HG03342 (cell line): ENCODE results near the gene ARHGAP1.

Source experiments
- ATAC-seq: cut with Tn5 transposase; IDR thresholded peaks from one replicate; pipeline ENCODE4 v1.9.1; 2021; ENCODE audit warnings: mild to moderate bottlenecking, moderate library complexity; ENCODE audit not compliant: unreplicated experiment

ARHGAP1 gene

GRCh38 chr11:46700241-46701077 lies at the start of gene ARHGAP1, which contains the start of gene ZNF408:
Gene ARHGAP1 (minus strand): TSS chr11:46700619. CDS start chr11:46696107, 4,512 bp downstream.
Gene ZNF408 (plus strand): TSS chr11:46701031. CDS start chr11:46701048, 17 bp downstream.
- ATAC-seq: peak; percentile 83

GRCh38 chr11:46747150-46747549 lies 46.7 kb upstream of the ARHGAP1 start:
- ATAC-seq: no peak

DNA sequence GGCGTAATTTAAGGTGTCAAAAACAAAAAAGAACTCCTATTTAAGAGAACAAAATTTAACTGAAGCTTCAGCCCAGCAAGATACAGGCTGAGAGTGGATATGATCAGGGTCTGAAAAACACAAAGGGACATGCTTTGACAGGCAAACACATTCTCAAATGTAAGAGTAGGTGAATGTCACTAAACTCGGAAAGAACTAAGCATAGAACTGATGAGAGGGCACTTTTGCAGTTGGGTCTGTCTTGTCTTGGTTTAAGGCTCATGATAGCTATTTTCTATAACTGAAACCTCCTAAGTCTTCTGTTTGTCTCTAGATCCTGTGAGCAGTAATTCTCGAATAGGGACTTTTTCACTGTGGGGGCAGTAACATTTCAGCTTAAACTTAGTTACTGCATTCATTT lies 45.6 kb upstream of the ARHGAP1 start:
- ATAC-seq: no peak

- no peak for ATAC-seq
Measured at GRCh38 chr11:46745328-46745727, 44.9 kb upstream of the ARHGAP1 start.

- no peak for ATAC-seq
Measured at GRCh38 chr11:46743693-46744339, 43.4 kb upstream of the ARHGAP1 start.

DNA sequence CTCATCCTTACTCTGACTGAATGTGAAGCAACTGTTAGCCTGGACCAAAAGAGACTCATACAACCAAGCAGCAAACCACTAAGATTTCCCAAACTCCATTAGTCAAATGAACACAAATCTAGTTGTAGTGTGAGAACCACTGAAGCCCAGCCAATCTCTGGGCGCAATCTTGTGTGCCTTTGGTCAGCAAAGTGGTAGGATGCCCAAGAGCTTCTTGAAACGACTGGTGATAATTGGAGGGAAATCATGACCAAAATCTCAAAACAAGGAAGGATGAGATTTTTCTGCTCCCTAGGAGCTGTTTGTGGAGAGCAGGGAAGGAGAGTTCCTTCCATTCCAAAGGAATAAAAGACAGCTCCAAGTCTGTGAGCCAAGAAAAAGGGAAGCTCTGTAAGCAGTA lies 42.6 kb upstream of the ARHGAP1 start:
- ATAC-seq: no peak

GRCh38 chr11:46741600-46742484 lies 41.4 kb upstream of the ARHGAP1 start:
- ATAC-seq: no peak

GRCh38 chr11:46738887-46739286 lies 38.5 kb upstream of the ARHGAP1 start:
- no peak for ATAC-seq

DNA sequence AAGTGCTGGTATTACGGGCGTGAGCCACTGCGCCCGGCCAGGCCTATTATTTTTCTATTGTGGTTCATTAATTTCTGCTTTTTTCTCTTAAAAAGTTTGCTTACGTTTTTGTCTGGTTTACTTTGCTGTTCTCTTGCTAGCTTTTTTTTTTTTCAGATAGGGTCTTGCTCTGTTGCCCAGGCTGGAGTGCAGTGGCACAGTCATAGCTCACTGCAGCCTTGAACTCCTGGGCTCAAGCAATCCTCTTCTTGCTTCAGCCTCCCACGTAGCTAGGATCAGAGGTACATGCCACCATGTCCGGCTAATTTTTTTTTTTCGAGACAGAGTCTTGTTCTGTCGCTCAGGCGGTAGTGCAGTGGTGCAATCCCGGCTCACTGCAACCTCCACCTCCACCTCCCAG lies 37.3 kb upstream of the ARHGAP1 start:
- no peak for ATAC-seq

DNA sequence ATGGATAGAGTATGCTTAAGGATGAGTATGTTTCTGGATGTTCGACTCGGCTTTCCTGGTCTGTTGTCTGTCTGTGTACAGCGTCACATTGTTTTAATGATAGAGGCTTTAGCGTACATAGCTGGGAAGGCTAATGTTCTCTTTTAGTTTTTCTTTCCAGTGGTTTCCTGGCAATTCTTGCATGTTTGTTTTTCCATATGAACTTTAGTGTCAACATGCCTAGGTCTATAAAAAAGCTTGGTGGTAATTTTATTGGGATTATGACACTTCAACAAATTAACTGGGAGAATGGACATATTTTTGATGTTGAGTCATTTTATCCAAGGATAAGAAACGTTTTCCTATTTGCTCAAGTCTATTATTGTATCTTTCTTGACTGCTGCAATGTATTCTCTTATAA lies 36.2 kb upstream of the ARHGAP1 start:
- no peak for ATAC-seq

DNA sequence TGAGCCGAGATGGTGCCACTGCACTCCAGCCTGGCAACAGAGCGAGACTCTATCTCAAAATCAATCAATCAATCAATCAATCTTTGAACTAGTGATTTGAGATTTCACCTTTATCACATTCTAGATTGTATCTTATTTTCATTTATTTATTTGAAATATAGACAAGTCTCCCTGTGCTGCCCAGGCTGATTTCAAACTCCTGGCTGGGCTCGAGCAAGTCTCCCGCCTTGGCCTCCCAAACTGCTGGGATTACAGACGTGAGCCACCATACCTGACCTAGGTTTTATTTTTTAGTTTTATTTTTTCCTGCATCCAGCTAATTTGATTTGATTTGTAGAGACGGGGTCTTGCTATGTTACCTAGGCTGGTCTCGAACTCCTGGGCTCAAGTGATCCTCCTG lies 35.7 kb upstream of the ARHGAP1 start:
- ATAC-seq: no peak

- no peak for ATAC-seq
Measured at GRCh38 chr11:46733234-46733633, 32.8 kb upstream of the ARHGAP1 start.

GRCh38 chr11:46731545-46731944 lies 31.1 kb upstream of the ARHGAP1 start:
- ATAC-seq: no peak

- no peak for ATAC-seq
Measured at GRCh38 chr11:46729110-46730027, 28.9 kb upstream of the ARHGAP1 start.

DNA sequence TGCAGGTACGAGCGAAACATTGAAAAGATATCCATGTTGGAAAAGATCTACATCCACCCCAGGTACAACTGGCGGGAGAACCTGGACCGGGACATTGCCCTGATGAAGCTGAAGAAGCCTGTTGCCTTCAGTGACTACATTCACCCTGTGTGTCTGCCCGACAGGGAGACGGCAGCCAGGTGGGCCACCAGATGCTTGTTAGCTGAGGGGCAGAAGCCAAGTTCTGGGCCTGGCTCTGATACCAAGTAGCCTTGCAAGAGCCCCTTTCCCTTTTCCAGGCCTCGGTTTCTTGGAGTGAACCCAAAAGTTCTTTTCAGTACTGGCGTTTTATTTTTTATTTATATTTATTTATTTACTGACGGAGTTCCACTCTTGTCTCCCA lies 28.2 kb upstream of the ARHGAP1 start:
- no peak for ATAC-seq

- no peak for ATAC-seq
Measured at GRCh38 chr11:46727952-46728658, 27.7 kb upstream of the ARHGAP1 start.

DNA sequence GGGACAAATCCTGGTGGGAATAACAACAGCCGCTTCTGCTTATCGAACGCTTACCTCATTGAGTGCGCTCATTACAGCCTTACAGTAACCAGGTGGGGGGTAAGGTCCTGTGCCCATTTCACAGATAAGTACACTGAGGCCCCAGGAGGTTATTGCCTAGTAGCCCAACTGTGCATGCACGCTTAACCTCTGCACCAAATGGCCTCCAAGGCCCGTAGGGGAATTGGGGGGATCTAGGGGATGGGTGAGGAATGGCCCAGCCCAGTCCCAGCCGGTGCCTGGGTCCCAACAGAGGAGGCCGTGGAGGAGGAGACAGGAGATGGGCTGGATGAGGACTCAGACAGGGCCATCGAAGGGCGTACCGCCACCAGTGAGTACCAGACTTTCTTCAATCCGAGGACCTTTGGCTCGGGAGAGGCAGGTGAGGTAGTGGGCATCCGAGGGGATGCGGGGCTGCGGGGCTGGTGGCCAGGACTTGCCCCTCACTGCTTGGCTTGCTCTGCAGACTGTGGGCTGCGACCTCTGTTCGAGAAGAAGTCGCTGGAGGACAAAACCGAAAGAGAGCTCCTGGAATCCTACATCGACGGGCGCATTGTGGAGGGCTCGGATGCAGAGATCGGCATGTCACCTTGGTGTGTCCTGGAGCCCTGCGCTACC lies 25.9 kb upstream of the ARHGAP1 start:
- ATAC-seq: no peak

- no peak for ATAC-seq
Measured at GRCh38 chr11:46725338-46726205, 25.2 kb upstream of the ARHGAP1 start.
